ENCODE data around the gene PLTP.

PLTP gene

GRCh38 chr20:45898285-45898684 is 13.7 kb downstream of the PLTP start:
- DNase-seq (ENCODE audit: low spot score), result no peak

- DNase-seq (ENCODE audit: low spot score), result no peak
Observed at GRCh38 chr20:45897692-45898091, 14.3 kb downstream of the PLTP start.

GRCh38 chr20:45897289-45897688 is 14.7 kb downstream of the PLTP start:
- no peak for DNase-seq (ENCODE audit: low spot score)

- DNase-seq (ENCODE audit: low spot score), result no peak
Observed at GRCh38 chr20:45896641-45897161, 15.3 kb downstream of the PLTP start.

GRCh38 chr20:45894797-45895196 is 17.2 kb downstream of the PLTP start:
- no peak for DNase-seq (ENCODE audit: low spot score)

- no peak for DNase-seq (ENCODE audit: low spot score)
Observed at GRCh38 chr20:45893831-45894230, 18.1 kb downstream of the PLTP start.

GRCh38 chr20:45892828-45893500 is 19.0 kb downstream of the PLTP start:
- no peak for DNase-seq (ENCODE audit: low spot score)

- DNase-seq (ENCODE audit: low spot score), result peak; percentile 73
Observed at GRCh38 chr20:45892049-45892825, 19.7 kb downstream of the PLTP start.

GRCh38 chr20:45890985-45891983 is 20.7 kb downstream of the PLTP start, which contains the start of the genes CTSA and NEURL2:
Gene CTSA, plus strand, starts transcription at chr20:45891335. Its CDS starts 234 bp downstream, at chr20:45891569.
Gene NEURL2, minus strand, starts transcription at chr20:45891208. Its CDS starts 217 bp downstream, at chr20:45890991.
- DNase-seq (ENCODE audit: low spot score), result peak; percentile 97

GRCh38 chr20:45890077-45890984 is 21.6 kb downstream of the PLTP start:
- DNase-seq (ENCODE audit: low spot score), result peak; percentile 78

GRCh38 chr20:45888681-45889080 is 23.3 kb downstream of the PLTP start:
- no peak for DNase-seq (ENCODE audit: low spot score)

GRCh38 chr20:45887346-45887715 is 24.6 kb downstream of the PLTP start, which contains the start of gene SPATA25:
Gene SPATA25, minus strand, starts transcription at chr20:45887622. Its CDS starts 32 bp downstream, at chr20:45887590.
- DNase-seq (ENCODE audit: low spot score), result no peak

GRCh38 chr20:45886590-45887345 is 25.2 kb downstream of the PLTP start:
- DNase-seq (ENCODE audit: low spot score), result no peak

- DNase-seq (ENCODE audit: low spot score), result no peak
Observed at GRCh38 chr20:45883100-45883469, 28.9 kb downstream of the PLTP start.

- DNase-seq (ENCODE audit: low spot score), result no peak
Observed at GRCh38 chr20:45882469-45883099, 29.4 kb downstream of the PLTP start.

- DNase-seq (ENCODE audit: low spot score), result peak; percentile 99
Observed at GRCh38 chr20:45880988-45881788, 30.8 kb downstream of the PLTP start, which contains the start of gene ZSWIM1. Gene ZSWIM1, plus strand, starts transcription at chr20:45881227. Its CDS starts 1,366 bp downstream, at chr20:45882593.

- peak; percentile 71 for DNase-seq (ENCODE audit: low spot score)
Observed at GRCh38 chr20:45878076-45878761, 33.7 kb downstream of the PLTP start.

GRCh38 chr20:45874576-45874975 is 37.4 kb downstream of the PLTP start:
- DNase-seq (ENCODE audit: low spot score), result no peak
